Astrocyte of the cerebellum (primary cell): ENCODE results near the gene CFI.

ENCODE experiments used
- DNase-seq: peaks from one replicate; pipeline ENCODE4 v3.0.0-alpha.2; 2011; ENCODE audit warnings: low read depth
- H3K4me3 ChIP-seq: 2 replicates; pipeline ENCODE4 v1.5.1; 2011; ENCODE audit warnings: mild to moderate bottlenecking, low read depth, low read length, moderate library complexity
- in situ Hi-C: cut with HindIII; loops from 2 replicates; pipeline ENCODE4 v1.10.0; 2017; ENCODE audit warnings: low sequenced_read_pairs
- TF ChIP-seq, protein P1 (sequence below): IDR thresholded peaks from 2 replicates; pipeline ENCODE4 v1.5.1; 2012; ENCODE audit warnings: low read length, low read depth, moderate library complexity, mild to moderate bottlenecking; ENCODE audit errors: missing control alignments

Gene CFI

DNA sequence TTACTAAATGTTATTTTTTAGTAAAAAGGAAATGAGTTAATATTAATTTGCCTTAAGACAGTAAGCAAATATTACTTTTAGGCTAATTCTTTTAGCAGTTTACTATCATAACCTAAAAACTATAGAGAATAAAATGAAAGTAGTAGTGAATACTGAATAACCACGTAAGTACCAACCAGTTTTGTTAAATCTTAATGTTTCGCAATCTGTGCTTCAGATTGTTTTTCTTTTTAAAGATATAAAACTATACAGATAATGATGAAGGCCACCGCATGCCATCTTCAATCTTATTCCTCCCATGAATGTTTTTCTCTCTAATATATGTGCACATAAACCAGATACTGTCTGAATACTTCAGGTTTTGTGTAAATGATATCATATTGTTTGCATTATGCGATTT is 32.0 kb upstream of the CFI start:
- DNase-seq: no peak
- TF ChIP-seq, protein P1, sequence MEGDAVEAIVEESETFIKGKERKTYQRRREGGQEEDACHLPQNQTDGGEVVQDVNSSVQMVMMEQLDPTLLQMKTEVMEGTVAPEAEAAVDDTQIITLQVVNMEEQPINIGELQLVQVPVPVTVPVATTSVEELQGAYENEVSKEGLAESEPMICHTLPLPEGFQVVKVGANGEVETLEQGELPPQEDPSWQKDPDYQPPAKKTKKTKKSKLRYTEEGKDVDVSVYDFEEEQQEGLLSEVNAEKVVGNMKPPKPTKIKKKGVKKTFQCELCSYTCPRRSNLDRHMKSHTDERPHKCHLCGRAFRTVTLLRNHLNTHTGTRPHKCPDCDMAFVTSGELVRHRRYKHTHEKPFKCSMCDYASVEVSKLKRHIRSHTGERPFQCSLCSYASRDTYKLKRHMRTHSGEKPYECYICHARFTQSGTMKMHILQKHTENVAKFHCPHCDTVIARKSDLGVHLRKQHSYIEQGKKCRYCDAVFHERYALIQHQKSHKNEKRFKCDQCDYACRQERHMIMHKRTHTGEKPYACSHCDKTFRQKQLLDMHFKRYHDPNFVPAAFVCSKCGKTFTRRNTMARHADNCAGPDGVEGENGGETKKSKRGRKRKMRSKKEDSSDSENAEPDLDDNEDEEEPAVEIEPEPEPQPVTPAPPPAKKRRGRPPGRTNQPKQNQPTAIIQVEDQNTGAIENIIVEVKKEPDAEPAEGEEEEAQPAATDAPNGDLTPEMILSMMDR: no peak
- in situ Hi-C loops: no loop called here
- no peak overlapping the region for H3K4me3 ChIP-seq

DNA sequence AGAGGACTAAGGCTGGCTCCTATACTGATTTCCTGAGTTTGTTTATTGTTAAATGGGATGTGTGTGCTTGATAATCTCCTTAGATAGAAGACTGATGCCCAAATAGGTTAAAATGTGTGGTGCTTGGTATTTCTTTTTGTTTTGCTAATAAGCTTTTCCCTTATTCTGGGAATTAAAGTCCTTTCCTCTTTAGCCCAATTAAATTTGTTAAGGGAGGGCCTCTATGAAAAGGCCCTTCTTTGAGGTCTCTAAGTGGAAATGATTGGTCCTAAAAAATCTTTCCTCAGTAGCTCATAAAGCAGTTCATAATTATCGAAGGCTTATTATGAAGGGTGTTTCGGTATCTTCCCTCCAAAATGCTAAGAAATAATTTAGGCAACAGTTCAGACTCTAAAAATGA is 25.9 kb upstream of the CFI start, which contains the start of gene RRH:
Gene RRH (plus strand): TSS at position 301 of the 400 bp plus-strand sequence. CDS start 56 bp downstream, at position 357.
- TF ChIP-seq, protein P1: no peak
- in situ Hi-C loops: no loop called here
- no peak within 1 kb of the TSS for H3K4me3 ChIP-seq
- DNase-seq: no peak

DNA sequence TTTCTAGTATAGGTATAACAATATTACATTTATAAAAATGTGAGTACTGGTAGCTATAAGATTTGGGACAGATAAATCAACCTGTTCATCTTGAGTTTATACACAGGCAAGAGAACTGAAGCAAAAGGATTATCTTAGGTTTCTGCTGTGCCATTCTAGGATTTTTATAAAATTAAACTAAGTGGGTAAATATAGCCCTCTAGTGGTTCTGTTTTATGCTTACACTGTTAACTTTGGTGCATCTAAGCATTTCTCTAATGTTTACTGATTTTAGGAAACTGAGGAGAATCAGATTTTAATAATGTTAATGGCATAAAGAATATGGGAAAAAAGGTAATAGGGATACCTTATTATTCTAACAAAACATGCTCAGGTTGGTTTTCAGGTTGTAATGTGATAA is 24.9 kb upstream of the CFI start:
- no peak overlapping the region for H3K4me3 ChIP-seq
- in situ Hi-C loops: no loop called here
- DNase-seq: no peak
- TF ChIP-seq, protein P1: peak; percentile 30

- in situ Hi-C loops: no loop called here
- TF ChIP-seq, protein P1: no peak
- DNase-seq: no peak
- H3K4me3 ChIP-seq: no peak overlapping the region
Observed at GRCh38 chr4:109821185-109821584, 19.4 kb upstream of the CFI start.

GRCh38 chr4:109820563-109820962 is 18.8 kb upstream of the CFI start:
- in situ Hi-C loops: no loop called here
- no peak overlapping the region for H3K4me3 ChIP-seq
- DNase-seq: peak; percentile 35
- TF ChIP-seq, protein P1: no peak

GRCh38 chr4:109818268-109818667 is 16.5 kb upstream of the CFI start:
- no peak overlapping the region for H3K4me3 ChIP-seq
- TF ChIP-seq, protein P1: no peak
- no peak for DNase-seq
- in situ Hi-C loops: no loop called here

DNA sequence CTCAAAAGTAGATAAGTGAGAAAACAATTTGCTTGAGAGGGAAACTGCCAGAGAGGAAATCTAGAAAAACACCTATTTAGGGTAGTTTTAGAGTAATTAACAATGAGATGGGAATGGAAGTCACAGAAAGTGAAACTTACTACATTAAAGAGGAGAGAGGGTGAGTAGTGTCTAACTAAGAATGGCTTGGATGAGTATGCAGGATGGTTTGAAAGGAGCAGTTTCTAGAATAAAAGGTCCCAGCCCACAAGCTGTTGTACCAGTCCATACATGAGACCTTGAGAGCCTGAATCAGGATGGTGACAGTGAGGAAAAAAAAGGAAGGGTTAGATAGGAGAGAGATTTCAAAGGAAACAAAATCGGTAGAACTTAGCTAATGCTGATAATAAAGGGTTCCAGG is 15.1 kb upstream of the CFI start:
- TF ChIP-seq, protein P1: no peak
- peak overlapping the region; percentile 95 for H3K4me3 ChIP-seq
- DNase-seq: no peak
- in situ Hi-C loops: no loop called here
